H1 (cell line): ENCODE results near the gene LPXN.

Source experiments
- CTCF ChIP-seq, 3 experiments: IDR thresholded peaks; 1 replicate in 2 of 3; 2 replicates in 1 of 3; pipeline versions ENCODE4 v1.5.1 to v1.6.1; 2011; ENCODE audit warnings: low read length in 3 of 3, mild to moderate bottlenecking in 3 of 3, inconsistent platforms in 2 of 3, low read depth in 1 of 3, moderate library complexity in 1 of 3; ENCODE audit not compliant: insufficient read depth in 1 of 3; ENCODE audit errors: control extremely low read depth in 1 of 3
- POLR2A ChIP-seq, 2 experiments: IDR thresholded peaks; 1 replicate in 1 of 2; 2 replicates in 1 of 2; pipeline ENCODE4 v1.6.1; 2011; ENCODE audit warnings: low read depth in 2 of 2, low read length in 2 of 2, mild to moderate bottlenecking in 2 of 2; ENCODE audit errors: control extremely low read depth in 1 of 2
- USF2 ChIP-seq: IDR thresholded peaks from 2 replicates; pipeline ENCODE4 v1.6.1; 2011; ENCODE audit warnings: low read length, improper control_type of control experiment

- no peak for TF ChIP-seq CTCF (IDR thresholded peaks at IDR 0.05; ENCODE audit: control extremely low read depth in 1 of 3, insufficient read depth in 1 of 3, low read depth in 1 of 3, low read length in 3 of 3)
- TF ChIP-seq USF2, result no peak
- TF ChIP-seq POLR2A (IDR thresholded peaks at IDR 0.05; ENCODE audit: control extremely low read depth in 1 of 2, low read depth in 2 of 2, low read length in 2 of 2), result no peak
These were observed 37.6 kb upstream of the LPXN start for GRCh38 chr11:58613228-58613627.
